SK-N-MC (cell line): Measurements from ENCODE around the gene KIF22.
A peak's percentile ranks its signal among the peaks of the same experiment; 100 is the strongest.

ENCODE experiments used
- EZH2 ChIP-seq: fragments of 200-600 bp; sonication (generic); IDR thresholded peaks from one replicate; pipeline ENCODE4 v1.6.1; 2017; ENCODE audit warnings: antibody characterized with exemption
- FOXP2 ChIP-seq: optimal IDR thresholded peaks from 2 replicates; pipeline ENCODE3; 2011; ENCODE audit warnings: mild to moderate bottlenecking, moderate library complexity; ENCODE audit not compliant: insufficient read depth; ENCODE audit errors: extremely low read length, control extremely low read depth
- POLR2AphosphoS5 ChIP-seq: IDR thresholded peaks from 2 replicates; pipeline ENCODE4 v1.6.1; 2012; ENCODE audit warnings: mild to moderate bottlenecking, low read depth, low read length, borderline replicate concordance

DNA sequence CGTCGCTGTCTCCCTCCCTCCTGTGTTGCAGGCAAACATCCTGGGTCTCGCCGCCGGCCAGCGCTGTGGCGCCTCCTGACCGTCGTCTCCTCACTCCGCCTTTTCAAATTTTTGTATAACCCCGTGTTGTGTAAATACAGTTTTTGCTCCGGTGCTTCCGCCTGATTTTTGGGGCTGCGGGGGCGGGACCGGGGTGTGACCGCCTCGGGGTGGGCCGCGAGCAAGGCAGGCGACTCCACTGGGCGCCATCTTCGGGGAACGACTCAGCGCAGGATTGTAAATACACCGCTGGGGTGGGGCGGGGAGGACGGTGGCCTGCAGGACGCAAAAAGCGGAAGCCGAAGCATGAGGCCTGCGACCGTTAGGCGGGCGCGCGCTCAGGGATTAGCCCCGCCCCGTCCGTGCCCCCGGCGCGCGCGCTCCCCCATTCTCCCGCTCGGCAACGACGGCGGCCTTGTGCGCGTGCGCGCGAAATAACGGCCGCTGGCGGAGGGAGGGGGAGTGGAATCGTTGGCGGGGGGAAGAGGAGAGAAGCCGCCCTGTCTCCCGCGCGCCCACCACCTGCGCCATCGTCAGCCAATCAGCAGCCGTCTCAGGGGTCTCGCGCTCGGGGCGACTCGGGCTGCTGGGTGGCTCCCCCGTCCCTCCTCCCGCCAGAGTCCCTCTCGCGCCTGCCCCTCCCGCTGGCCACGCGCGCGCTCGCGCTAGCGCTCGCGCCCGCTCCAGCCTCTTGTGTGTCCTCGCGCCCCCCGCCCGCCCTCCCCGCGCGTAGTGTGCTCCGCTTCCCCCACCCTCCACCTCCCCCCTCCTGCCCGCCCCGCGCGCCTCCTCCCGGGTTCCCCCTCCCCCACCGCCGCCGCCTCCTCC, 14.9 kb downstream of the KIF22 start:
- TF ChIP-seq POLR2AphosphoS5 (peak; percentile 90), EZH2 (no peak), FOXP2 (no peak)
